ENCODE data around the gene EBF4. TPM values are rescaled to one million over a fixed set of nuclear protein-coding genes. Genes with fewer than 3 reads are reported as not detected.

EBF4 gene
- total and polyA plus RNA-seq, 4 donors = 10.2 to 91.0 (median 51.9) TPM

- no peak for DNase-seq (ENCODE audit: low read depth in 4 of 6, low spot score in 6 of 6)
- Histone ChIP-seq H3K4me1 (ENCODE audit: control insufficient read depth, insufficient read depth, low read length) (peaks cover 6% of the 10 kb centered on the region), H3K36me3 (ENCODE audit: control insufficient read depth, insufficient read depth, low read length) (no peaks in the 10 kb centered on the region), H3K27ac (ENCODE audit: low read depth, low read length) (no peak overlapping the region), H3K9me3 (ENCODE audit: control insufficient read depth, insufficient read depth, low read length) (no peaks in the 10 kb centered on the region), H3K27me3 (ENCODE audit: control insufficient read depth, insufficient read depth, low read length) (no peaks in the 10 kb centered on the region), H3K4me3 (ENCODE audit: low read depth, low read length) (no peak overlapping the region)
- WGBS (ENCODE audit: insufficient coverage) = 44% methylated on average over 8 of the region's 12 CpGs
These were observed 79.1 kb downstream of the EBF4 start for GRCh38 chr20:2771631-2772080.

GRCh38 chr20:2773812-2774211 lies 81.2 kb downstream of the EBF4 start:
- Histone ChIP-seq H3K4me1 (ENCODE audit: control insufficient read depth, insufficient read depth, low read length) (no peaks in the 10 kb centered on the region), H3K27ac (ENCODE audit: low read depth, low read length) (no peak overlapping the region), H3K9me3 (ENCODE audit: control insufficient read depth, insufficient read depth, low read length) (no peaks in the 10 kb centered on the region), H3K36me3 (ENCODE audit: control insufficient read depth, insufficient read depth, low read length) (no peaks in the 10 kb centered on the region), H3K27me3 (ENCODE audit: control insufficient read depth, insufficient read depth, low read length) (no peaks in the 10 kb centered on the region), H3K4me3 (ENCODE audit: low read depth, low read length) (no peak overlapping the region)
- no peak for DNase-seq (ENCODE audit: low read depth in 4 of 6, low spot score in 6 of 6)
- WGBS (ENCODE audit: insufficient coverage) = 87% methylated on average over 7 of the region's 9 CpGs

GRCh38 chr20:2775139-2775538 lies 82.6 kb downstream of the EBF4 start:
- 100% methylated on average over 1 of the region's 3 CpGs for WGBS (ENCODE audit: insufficient coverage)
- Histone ChIP-seq H3K4me1 (ENCODE audit: control insufficient read depth, insufficient read depth, low read length) (no peaks in the 10 kb centered on the region), H3K9me3 (ENCODE audit: control insufficient read depth, insufficient read depth, low read length) (no peaks in the 10 kb centered on the region), H3K36me3 (ENCODE audit: control insufficient read depth, insufficient read depth, low read length) (no peaks in the 10 kb centered on the region), H3K27ac (ENCODE audit: low read depth, low read length) (no peak overlapping the region), H3K4me3 (ENCODE audit: low read depth, low read length) (no peak overlapping the region), H3K27me3 (ENCODE audit: control insufficient read depth, insufficient read depth, low read length) (no peaks in the 10 kb centered on the region)
- DNase-seq (ENCODE audit: low read depth in 4 of 6, low spot score in 6 of 6) = no peak

- no peak for DNase-seq (ENCODE audit: low read depth in 4 of 6, low spot score in 6 of 6)
- 80% methylated on average over 5 of the region's 10 CpGs for WGBS (ENCODE audit: insufficient coverage)
These were observed 86.2 kb downstream of the EBF4 start for GRCh38 chr20:2778602-2779321.

DNA sequence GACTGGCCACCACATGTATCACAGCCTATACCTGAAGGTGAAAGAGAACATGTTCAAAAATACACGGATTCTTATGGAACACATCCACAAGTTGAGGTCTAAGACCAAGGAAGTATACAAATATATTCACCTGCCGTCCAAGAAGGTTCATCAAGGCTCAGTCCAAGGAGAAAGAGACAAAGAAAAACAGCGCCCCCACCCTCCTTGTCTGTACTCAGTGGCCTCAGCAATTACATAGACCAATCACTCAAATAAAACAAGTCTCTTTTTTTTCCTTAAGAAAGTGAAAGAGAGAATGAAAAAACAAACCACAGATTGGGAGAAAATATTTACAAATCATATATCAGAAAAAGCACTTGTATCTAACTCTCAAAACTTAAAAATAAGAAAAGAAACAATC lies 88.4 kb downstream of the EBF4 start:
- H3K27me3 ChIP-seq (ENCODE audit: control insufficient read depth, insufficient read depth, low read length) = no peaks in the 10 kb centered on the region
- H3K4me3 ChIP-seq (ENCODE audit: low read depth, low read length) = no peak overlapping the region
- no peaks in the 10 kb centered on the region for H3K36me3 ChIP-seq (ENCODE audit: control insufficient read depth, insufficient read depth, low read length)
- no peaks in the 10 kb centered on the region for H3K9me3 ChIP-seq (ENCODE audit: control insufficient read depth, insufficient read depth, low read length)
- H3K4me1 ChIP-seq (ENCODE audit: control insufficient read depth, insufficient read depth, low read length) = no peaks in the 10 kb centered on the region
- 0% methylated on average over 1 of the region's 3 CpGs for WGBS (ENCODE audit: insufficient coverage)
- no peak overlapping the region for H3K27ac ChIP-seq (ENCODE audit: low read depth, low read length)
- DNase-seq (ENCODE audit: low read depth in 4 of 6, low spot score in 6 of 6) = no peak

More at GRCh38 chr20:2778602-2779321, 86.2 kb downstream of the EBF4 start:
- Histone ChIP-seq H3K4me3 (ENCODE audit: low read depth, low read length) (no peak overlapping the region), H3K27me3 (ENCODE audit: control insufficient read depth, insufficient read depth, low read length) (no peaks in the 10 kb centered on the region), H3K4me1 (ENCODE audit: control insufficient read depth, insufficient read depth, low read length) (no peaks in the 10 kb centered on the region), H3K27ac (ENCODE audit: low read depth, low read length) (no peak overlapping the region), H3K9me3 (ENCODE audit: control insufficient read depth, insufficient read depth, low read length) (no peaks in the 10 kb centered on the region), H3K36me3 (ENCODE audit: control insufficient read depth, insufficient read depth, low read length) (no peaks in the 10 kb centered on the region)

- Histone ChIP-seq H3K4me3 (ENCODE audit: low read depth, low read length) (no peak overlapping the region), H3K27ac (ENCODE audit: low read depth, low read length) (no peak overlapping the region), H3K9me3 (ENCODE audit: control insufficient read depth, insufficient read depth, low read length) (peaks cover under 1% of the 10 kb centered on the region), H3K27me3 (ENCODE audit: control insufficient read depth, insufficient read depth, low read length) (no peaks in the 10 kb centered on the region), H3K36me3 (ENCODE audit: control insufficient read depth, insufficient read depth, low read length) (no peaks in the 10 kb centered on the region), H3K4me1 (ENCODE audit: control insufficient read depth, insufficient read depth, low read length) (no peaks in the 10 kb centered on the region)
- WGBS (ENCODE audit: insufficient coverage) = 80% methylated on average over 1 of the region's 6 CpGs
- DNase-seq (ENCODE audit: low read depth in 4 of 6, low spot score in 6 of 6) = no peak
These were observed 91.5 kb downstream of the EBF4 start for GRCh38 chr20:2783908-2784566.

- Histone ChIP-seq H3K4me3 (ENCODE audit: low read depth, low read length) (no peak overlapping the region), H3K27me3 (ENCODE audit: control insufficient read depth, insufficient read depth, low read length) (no peaks in the 10 kb centered on the region), H3K27ac (ENCODE audit: low read depth, low read length) (no peak overlapping the region), H3K36me3 (ENCODE audit: control insufficient read depth, insufficient read depth, low read length) (peaks cover 38% of the 10 kb centered on the region), H3K4me1 (ENCODE audit: control insufficient read depth, insufficient read depth, low read length) (peaks cover 1% of the 10 kb centered on the region), H3K9me3 (ENCODE audit: control insufficient read depth, insufficient read depth, low read length) (peaks cover 1% of the 10 kb centered on the region)
- WGBS (ENCODE audit: insufficient coverage) = 93% methylated on average over 6 of the region's 6 CpGs
- no peak for DNase-seq (ENCODE audit: low read depth in 4 of 6, low spot score in 6 of 6)
These were observed 100.9 kb downstream of the EBF4 start for GRCh38 chr20:2793471-2793870.

DNA sequence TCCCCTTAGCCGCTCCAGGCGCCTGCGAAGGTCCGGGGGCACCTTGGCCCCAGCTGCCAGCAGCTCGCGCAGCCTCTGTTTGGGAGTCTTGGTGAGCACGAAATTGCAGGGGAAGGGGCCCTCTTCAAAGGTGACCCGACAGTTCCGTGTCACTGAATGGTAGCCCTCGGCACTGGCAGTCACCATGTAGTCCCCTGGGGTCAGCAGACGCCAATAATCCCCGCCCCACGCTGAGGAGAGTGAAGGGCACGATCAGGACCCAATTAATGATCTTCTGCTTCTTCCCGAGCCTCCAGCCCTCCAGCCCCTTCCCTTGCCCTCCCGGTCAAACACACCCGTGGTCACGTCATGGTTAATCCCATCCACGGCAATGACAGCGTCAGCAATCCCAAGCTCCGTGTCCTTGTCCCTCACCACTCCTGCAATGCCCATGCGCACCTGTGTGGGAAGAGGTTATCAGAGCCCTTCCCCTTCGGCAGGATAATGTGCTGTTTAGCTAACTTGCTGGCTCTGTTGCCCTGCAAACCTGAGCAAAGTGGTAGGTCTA lies 101.7 kb downstream of the EBF4 start:
- peaks cover 9% of the 10 kb centered on the region for H3K4me1 ChIP-seq (ENCODE audit: control insufficient read depth, insufficient read depth, low read length)
- WGBS (ENCODE audit: insufficient coverage) = 88% methylated on average over 16 of the region's 23 CpGs
- H3K9me3 ChIP-seq (ENCODE audit: control insufficient read depth, insufficient read depth, low read length) = no peaks in the 10 kb centered on the region
- no peak overlapping the region for H3K4me3 ChIP-seq (ENCODE audit: low read depth, low read length)
- H3K36me3 ChIP-seq (ENCODE audit: control insufficient read depth, insufficient read depth, low read length) = peaks cover 41% of the 10 kb centered on the region
- peaks cover 4% of the 10 kb centered on the region for H3K27me3 ChIP-seq (ENCODE audit: control insufficient read depth, insufficient read depth, low read length)
- no peak overlapping the region for H3K27ac ChIP-seq (ENCODE audit: low read depth, low read length)
- DNase-seq (ENCODE audit: low read depth in 4 of 6, low spot score in 6 of 6) = no peak

DNA sequence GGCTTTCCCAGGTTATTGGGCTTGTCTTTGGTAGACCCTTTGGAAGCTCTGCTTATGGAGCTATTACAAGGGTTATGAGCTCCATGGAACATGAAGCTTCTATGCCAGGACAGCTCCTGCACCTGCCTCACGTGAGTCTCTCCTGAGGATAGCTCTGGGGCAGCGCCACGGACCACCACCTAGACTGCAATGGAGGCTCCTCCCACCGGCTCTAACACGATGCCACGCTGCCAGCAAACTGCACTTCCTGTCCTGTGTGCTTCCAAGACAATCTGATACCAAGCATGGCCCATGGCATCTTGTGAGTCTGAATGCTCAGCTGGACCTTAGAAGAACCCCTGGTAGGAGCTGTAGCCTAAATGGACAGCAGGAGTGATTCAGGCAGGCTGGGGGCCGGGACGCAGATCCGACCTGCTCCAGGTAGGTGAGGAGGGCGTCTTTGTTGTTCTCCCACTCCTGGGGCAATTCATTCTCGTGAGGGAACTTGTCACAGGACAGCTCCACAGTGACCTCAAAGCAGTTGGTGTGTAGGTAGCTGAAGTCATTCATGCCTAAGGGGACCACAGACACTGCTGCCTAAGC lies 102.4 kb downstream of the EBF4 start:
- no peak overlapping the region for H3K4me3 ChIP-seq (ENCODE audit: low read depth, low read length)
- 92% methylated on average over 11 of the region's 11 CpGs for WGBS (ENCODE audit: insufficient coverage)
- no peak overlapping the region for H3K27ac ChIP-seq (ENCODE audit: low read depth, low read length)
- DNase-seq (ENCODE audit: low read depth in 4 of 6, low spot score in 6 of 6) = no peak
- peaks cover 16% of the 10 kb centered on the region for H3K4me1 ChIP-seq (ENCODE audit: control insufficient read depth, insufficient read depth, low read length)
- peaks cover 7% of the 10 kb centered on the region for H3K27me3 ChIP-seq (ENCODE audit: control insufficient read depth, insufficient read depth, low read length)
- H3K9me3 ChIP-seq (ENCODE audit: control insufficient read depth, insufficient read depth, low read length) = no peaks in the 10 kb centered on the region
- H3K36me3 ChIP-seq (ENCODE audit: control insufficient read depth, insufficient read depth, low read length) = peaks cover 41% of the 10 kb centered on the region

Measured in spinal cord (tissue), 10 donors.